Measurements from ENCODE around the gene AP1G1.
"Not testable (repeated sequence)": the region's sequence is repeated elsewhere in the genome, so short reads cannot be mapped to it uniquely, and the experiment has no call there.

AP1G1 gene

GRCh38 chr16:71693164-71693563 lies 115.5 kb downstream of the AP1G1 start:
- no peak for DNase-seq

DNA sequence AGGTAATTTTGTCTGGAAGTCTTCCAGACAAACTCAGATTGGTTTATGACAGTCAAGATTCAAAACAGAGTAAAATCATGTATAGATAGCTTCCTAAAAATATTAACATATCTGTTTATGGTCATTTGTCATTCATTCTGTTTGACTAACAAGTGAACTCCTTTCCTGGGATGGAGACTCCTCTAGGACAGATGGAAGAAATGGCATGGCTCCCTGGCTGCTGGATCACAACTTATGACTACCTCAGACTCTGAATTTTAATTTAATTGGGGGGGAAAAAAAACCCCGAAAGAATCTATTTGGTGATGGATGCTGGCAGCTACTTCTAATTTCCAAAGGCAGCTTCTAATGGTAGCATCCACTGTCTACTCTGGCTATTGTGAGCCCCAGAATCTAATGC lies 118.7 kb downstream of the AP1G1 start:
- no peak for DNase-seq

DNA sequence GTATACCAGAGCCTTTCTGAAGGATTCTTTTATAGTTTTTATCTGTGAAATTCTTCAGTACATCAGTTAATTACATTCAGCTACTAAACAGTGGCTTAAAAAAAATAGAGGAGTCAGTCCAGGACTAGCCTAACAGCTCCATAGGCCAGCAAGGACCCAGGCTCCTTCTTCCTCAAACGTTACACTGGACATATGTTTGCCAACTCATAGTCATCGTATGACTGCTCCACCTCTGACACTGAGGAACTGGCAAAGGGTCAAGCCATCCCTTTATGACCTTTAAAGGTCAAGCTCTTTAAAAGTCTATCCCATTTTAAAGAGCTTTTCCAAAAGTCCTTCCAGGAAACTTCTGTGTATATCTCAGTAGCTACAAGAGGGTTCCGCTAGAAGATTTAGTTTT lies 120.8 kb downstream of the AP1G1 start:
- no peak for DNase-seq

DNA sequence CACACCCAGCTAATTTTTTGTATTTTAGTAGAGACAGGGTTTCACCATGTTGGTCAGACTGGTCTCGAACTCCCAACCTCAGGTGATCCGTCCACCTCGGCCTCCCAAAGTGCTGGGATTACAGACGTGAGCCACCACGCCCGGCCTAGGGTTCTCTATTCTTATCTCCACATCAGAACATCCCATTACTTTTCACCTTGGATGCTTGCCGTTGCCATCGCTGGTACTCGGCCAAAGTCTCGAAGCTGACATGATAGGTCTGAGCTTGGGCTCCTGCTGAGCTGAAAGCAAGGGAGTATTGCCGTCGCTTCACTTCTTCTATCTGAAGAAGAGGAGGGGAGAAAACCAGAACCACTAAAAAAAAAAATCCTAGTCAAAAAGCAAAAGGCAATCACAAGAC lies 124.4 kb downstream of the AP1G1 start:
- not testable (repeated sequence) for DNase-seq

- no peak for DNase-seq
Measured at GRCh38 chr16:71681360-71681759, 127.3 kb downstream of the AP1G1 start.

All from KG1 (cell line).